SW480 (cell line): Measurements from ENCODE around the gene MAGEE2.
"Not testable (repeated sequence)": the region's sequence is repeated elsewhere in the genome, so short reads cannot be mapped to it uniquely, and the experiment has no call there.

ENCODE experiments used
- DNase-seq: peaks from one replicate; pipeline ENCODE4 v3.0.0-alpha.2; 2016; ENCODE audit warnings: low spot score

Gene MAGEE2

GRCh38 chrX:75784680-75785491 lies at the start of gene MAGEE2:
Gene MAGEE2, minus strand, starts transcription at chrX:75785254. Its CDS starts 203 bp downstream, at chrX:75785051.
- no peak for DNase-seq

GRCh38 chrX:75786290-75786689 lies 1.2 kb upstream of the MAGEE2 start:
- no peak for DNase-seq

DNA sequence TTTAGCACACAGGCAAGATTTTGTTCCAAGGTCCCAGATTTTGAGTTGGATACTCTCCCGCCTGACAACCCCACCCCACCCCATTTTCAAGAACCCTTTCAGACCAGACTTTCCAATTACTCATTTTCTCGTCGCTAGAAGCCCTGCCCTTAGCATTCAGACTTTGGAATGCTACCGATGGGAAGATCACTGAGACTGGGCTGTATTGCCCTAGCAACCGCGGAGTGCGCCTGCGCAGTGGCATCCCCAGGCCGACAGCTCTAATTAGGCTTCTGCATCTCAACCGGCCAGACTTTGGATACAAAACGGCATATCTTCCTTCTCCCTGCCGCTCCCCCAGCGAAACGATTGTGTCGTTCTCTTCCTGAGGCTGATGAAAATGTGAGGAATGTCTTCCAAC lies 3.4 kb downstream of the MAGEE2 start:
- DNase-seq = no peak

DNA sequence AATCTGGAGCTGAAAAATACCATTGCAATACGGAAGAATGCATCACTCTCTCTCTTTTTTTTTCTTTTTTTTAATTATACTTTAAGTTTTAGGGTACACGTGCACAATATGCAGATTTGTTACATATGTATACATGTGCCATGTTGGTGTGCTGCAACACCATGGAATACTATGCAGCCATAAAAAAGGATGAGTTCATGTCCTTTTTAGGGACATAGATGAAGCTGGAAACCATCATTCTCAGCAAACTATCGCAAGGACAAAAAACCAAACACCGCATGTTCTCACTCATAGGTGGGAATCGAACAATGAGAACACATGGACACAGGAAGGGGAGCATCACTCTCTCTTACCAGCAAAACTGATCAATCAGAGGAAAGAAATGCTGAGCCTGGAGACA lies 17.0 kb downstream of the MAGEE2 start:
- DNase-seq = not testable (repeated sequence)

DNA sequence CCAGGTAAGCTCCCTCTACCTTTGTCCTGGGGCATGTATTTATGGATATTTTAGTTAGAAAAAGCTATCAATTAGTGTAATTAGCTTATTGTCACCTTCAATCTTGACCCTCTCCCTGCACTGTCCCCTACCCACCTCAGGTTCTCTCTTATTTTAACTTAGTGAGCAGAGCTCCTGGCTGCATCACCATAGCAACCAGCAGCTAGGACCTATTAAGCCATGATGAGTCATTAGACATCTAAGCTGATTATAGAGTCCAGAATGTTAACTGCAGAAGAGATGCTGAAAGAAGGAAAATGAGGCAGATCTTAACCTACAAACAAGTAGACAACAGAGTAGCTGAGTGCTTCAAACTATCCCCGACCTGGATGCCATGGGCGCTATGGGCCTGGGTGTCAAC lies 36.6 kb downstream of the MAGEE2 start:
- DNase-seq = no peak

DNA sequence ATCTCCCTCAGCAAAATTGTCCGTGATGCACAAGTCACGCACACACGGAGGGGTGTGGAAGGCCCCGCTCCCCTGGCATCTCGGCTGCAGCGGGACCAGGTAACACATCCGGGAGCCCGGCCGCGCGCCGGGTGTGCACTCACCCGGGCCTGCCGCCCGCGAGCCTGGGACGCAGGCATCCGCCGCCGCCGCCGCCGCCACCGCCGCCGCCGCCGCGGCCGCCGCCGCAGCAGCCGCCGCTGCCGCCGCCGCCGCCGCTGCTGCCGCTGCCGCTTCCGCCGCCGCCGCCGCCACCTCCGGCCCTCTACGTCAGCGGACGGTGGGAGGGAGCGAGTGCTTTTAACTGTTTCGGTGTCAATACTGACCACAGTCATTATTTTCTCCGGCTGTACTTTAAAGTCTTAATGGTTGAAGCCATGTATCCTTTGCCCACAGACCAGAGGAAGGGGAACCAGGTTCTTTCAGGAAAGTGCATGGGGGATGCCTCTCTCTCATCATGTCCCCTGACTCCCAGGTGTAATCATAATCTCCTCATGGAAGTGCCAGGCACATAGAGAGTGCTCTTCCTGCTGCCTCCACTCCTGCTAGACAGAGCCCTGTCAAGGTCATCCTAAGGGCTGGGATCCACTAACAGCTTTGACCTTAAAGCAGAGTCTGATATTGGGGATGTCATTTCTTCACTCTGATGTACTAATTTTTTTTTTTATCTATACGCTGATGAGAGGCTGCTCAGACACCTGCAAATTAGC lies 38.0 kb downstream of the MAGEE2 start:
- peak; percentile 25 for DNase-seq
